ENCODE data around the gene MTHFD1L.
"Not testable (repeated sequence)": the region's sequence is repeated elsewhere in the genome, so short reads cannot be mapped to it uniquely, and the experiment has no call there.

The MTHFD1L gene

DNA sequence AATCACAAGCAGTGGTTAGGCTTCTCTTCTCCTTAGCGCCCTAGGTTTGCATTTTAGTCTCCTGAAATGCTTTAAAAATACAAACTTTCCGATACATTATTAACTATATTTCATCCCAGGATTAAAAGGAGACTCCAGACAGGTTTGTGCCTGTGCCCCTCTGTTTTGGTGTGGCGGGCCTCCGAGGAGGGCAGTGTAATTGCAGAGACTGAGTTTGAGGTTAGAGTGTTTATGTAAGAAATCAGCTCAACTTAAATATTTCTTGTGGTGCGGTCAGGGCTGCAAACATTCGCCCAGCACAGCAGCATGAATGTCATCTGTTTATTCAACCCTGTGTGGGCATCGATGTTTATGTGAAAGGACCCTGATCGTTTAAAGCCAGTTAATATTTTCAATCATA is 243.9 kb downstream of the MTHFD1L start:
- DNase-seq (ENCODE audit: low read depth), result no peak
- TF ChIP-seq, protein P1, sequence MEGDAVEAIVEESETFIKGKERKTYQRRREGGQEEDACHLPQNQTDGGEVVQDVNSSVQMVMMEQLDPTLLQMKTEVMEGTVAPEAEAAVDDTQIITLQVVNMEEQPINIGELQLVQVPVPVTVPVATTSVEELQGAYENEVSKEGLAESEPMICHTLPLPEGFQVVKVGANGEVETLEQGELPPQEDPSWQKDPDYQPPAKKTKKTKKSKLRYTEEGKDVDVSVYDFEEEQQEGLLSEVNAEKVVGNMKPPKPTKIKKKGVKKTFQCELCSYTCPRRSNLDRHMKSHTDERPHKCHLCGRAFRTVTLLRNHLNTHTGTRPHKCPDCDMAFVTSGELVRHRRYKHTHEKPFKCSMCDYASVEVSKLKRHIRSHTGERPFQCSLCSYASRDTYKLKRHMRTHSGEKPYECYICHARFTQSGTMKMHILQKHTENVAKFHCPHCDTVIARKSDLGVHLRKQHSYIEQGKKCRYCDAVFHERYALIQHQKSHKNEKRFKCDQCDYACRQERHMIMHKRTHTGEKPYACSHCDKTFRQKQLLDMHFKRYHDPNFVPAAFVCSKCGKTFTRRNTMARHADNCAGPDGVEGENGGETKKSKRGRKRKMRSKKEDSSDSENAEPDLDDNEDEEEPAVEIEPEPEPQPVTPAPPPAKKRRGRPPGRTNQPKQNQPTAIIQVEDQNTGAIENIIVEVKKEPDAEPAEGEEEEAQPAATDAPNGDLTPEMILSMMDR (conservative IDR thresholded peaks at IDR 0.05; ENCODE audit: control insufficient read depth, insufficient read depth, low read depth, low read length), result no peak
- H3K4me3 ChIP-seq (ENCODE audit: control insufficient read depth, low read depth, low read length), result no peak overlapping the region

DNA sequence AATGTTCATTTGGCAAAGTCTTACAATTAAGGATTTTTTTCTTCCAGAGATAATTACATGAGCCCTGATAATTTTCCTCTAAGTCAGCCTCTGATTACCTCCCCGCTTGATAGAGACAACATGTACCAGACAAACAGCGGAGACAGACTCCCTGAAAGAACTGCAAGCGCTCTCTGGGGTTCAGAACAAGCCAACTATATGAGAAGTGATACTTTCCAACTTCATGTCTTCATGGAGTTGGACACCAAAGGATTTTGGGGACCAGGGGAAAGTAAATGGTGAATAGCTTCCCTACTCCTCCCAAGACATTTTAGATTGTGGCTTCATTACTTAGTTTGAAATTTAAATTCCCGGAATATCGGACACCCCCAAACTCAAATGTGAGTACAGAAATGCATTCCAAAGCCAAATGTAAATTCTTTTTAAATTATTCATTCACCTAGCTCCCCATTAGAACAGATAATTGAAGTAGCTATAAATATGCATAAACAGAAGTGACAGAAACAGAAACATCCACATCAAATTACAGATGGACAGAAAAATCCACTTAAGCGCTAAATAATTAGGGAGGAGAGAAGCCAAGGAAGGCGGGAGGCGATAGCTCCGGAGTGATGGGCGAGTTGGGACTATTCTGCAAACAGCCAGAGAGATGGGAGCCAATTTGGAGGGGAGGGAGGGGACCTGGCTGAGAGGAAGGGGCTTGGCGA is 244.5 kb downstream of the MTHFD1L start:
- DNase-seq (ENCODE audit: low read depth), result no peak
- no peak overlapping the region for H3K4me3 ChIP-seq (ENCODE audit: control insufficient read depth, low read depth, low read length)
- TF ChIP-seq, protein P1 (conservative IDR thresholded peaks at IDR 0.05; ENCODE audit: control insufficient read depth, insufficient read depth, low read depth, low read length), result no peak

DNA sequence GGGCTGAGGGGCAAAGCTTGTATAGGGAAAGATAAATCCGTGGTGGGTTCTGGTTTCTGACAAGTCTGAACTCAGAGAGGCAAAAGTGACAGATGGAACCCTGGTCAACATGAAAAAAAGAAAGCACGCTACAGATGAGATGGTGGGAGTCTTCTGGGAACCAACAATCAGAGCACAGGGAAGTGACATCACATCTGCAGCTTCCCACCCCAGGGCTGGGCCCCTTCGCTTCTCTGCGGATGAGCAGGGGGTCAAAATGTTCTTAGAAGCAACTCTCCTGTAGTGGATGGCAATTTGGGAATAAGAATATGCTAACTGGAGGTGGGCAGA is 245.0 kb downstream of the MTHFD1L start:
- no peak overlapping the region for H3K4me3 ChIP-seq (ENCODE audit: control insufficient read depth, low read depth, low read length)
- no peak for DNase-seq (ENCODE audit: low read depth)
- TF ChIP-seq, protein P1 (conservative IDR thresholded peaks at IDR 0.05; ENCODE audit: control insufficient read depth, insufficient read depth, low read depth, low read length), result no peak

- TF ChIP-seq, protein P1 (conservative IDR thresholded peaks at IDR 0.05; ENCODE audit: control insufficient read depth, insufficient read depth, low read depth, low read length), result no peak
- no peak for DNase-seq (ENCODE audit: low read depth)
- H3K4me3 ChIP-seq (ENCODE audit: control insufficient read depth, low read depth, low read length), result no peak overlapping the region
Measured at GRCh38 chr6:151111670-151112069, 246.2 kb downstream of the MTHFD1L start.

DNA sequence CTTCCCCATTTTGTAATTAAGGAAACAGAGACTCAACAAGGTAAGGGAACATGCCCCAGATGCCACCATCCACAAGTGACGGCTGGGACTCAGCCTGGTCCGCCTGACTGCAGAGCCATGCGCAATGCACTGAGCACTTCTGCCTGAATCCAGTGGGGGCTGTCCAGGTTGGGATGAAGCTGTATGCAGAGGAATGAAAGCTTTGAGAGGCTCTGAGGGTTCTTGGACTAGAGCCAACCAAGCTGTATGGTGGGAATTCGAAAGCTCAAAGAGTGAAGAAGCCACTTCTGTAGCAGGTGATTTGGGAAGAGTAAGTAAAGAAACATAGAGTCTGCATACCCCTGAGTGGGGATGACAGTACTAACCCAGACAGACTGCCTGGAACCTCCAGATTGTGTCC is 246.6 kb downstream of the MTHFD1L start:
- H3K4me3 ChIP-seq (ENCODE audit: control insufficient read depth, low read depth, low read length), result no peak overlapping the region
- TF ChIP-seq, protein P1 (conservative IDR thresholded peaks at IDR 0.05; ENCODE audit: control insufficient read depth, insufficient read depth, low read depth, low read length), result no peak
- no peak for DNase-seq (ENCODE audit: low read depth)

- H3K4me3 ChIP-seq (ENCODE audit: control insufficient read depth, low read depth, low read length); DNase-seq (ENCODE audit: low read depth): not testable (repeated sequence)
Measured at GRCh38 chr6:151112884-151113283, 247.4 kb downstream of the MTHFD1L start.

- DNase-seq (ENCODE audit: low read depth), result no peak
- H3K4me3 ChIP-seq (ENCODE audit: control insufficient read depth, low read depth, low read length), result no peak overlapping the region
- TF ChIP-seq, protein P1 (conservative IDR thresholded peaks at IDR 0.05; ENCODE audit: control insufficient read depth, insufficient read depth, low read depth, low read length), result no peak
Measured at GRCh38 chr6:151113641-151114040, 248.1 kb downstream of the MTHFD1L start.
